Measurements from ENCODE around the gene PDC.

- TF ChIP-seq CTCF (IDR thresholded peaks at IDR 0.05) (no peak), EP300 (IDR thresholded peaks at IDR 0.05) (no peak), POLR2A (IDR thresholded peaks at IDR 0.05; ENCODE audit: low read depth) (no peak), POLR2AphosphoS5 (IDR thresholded peaks at IDR 0.05) (no peak)
These were observed 12.1 kb upstream of the PDC start for GRCh38 chr1:186473047-186473446.

Measured in esophagus muscularis mucosa (tissue), 4 donors.